GM23338 (cell line): ENCODE results near the gene PPP6R1. TPM values are rescaled to one million over a fixed set of nuclear protein-coding genes. Genes with fewer than 3 reads are reported as not detected.

Experiments
- ATAC-seq: fragments of 200-7000 bp; cut with Tn5 transposase; 3 replicates; pipeline ENCODE4 v1.9.1; 2020
- DNase-seq: peaks from one replicate; pipeline ENCODE4 v3.0.0-alpha.2; 2015; ENCODE audit warnings: low spot score
- H2AFZ ChIP-seq: fragments of 200-600 bp; sonication (generic); 2 replicates; pipeline ENCODE4 v1.8.0; 2016; ENCODE audit warnings: antibody characterized with exemption, mild to moderate bottlenecking, moderate library complexity
- H3F3A ChIP-seq: fragments of 200-600 bp; sonication (generic); replicated peaks from 2 replicates; pipeline ENCODE4 v1.8.0; 2017; ENCODE audit warnings: antibody characterized with exemption, mixed run types, low read depth
- H3K27ac ChIP-seq: fragments of 200-600 bp; sonication (generic); 2 replicates; pipeline ENCODE4 v1.6.1; 2016; ENCODE audit warnings: low read depth
- H3K27me3 ChIP-seq: fragments of 200-600 bp; sonication (generic); 2 replicates; pipeline ENCODE4 v1.8.0; 2016; ENCODE audit warnings: mild to moderate bottlenecking, mixed run types, moderate library complexity; ENCODE audit not compliant: insufficient read depth
- H3K36me3 ChIP-seq: fragments of 200-600 bp; sonication (generic); 2 replicates; pipeline ENCODE4 v1.8.0; 2016; ENCODE audit warnings: mild to moderate bottlenecking; ENCODE audit not compliant: insufficient read depth
- H3K4me1 ChIP-seq: fragments of 200-600 bp; sonication (generic); 2 replicates; pipeline ENCODE4 v1.8.0; 2016; ENCODE audit warnings: mild to moderate bottlenecking, moderate library complexity; ENCODE audit not compliant: insufficient read depth
- H3K4me2 ChIP-seq: fragments of 200-600 bp; sonication (generic); 2 replicates; pipeline ENCODE4 v1.7.1; 2017; ENCODE audit warnings: mixed run types
- H3K4me3 ChIP-seq: fragments of 200-600 bp; sonication (generic); 2 replicates; pipeline ENCODE4 v1.6.1; 2016; ENCODE audit warnings: mixed run types
- H3K79me2 ChIP-seq: fragments of 200-600 bp; sonication (generic); replicated peaks from 2 replicates; pipeline ENCODE4 v1.8.0; 2017; ENCODE audit warnings: mild to moderate bottlenecking; ENCODE audit not compliant: insufficient read depth
- H3K9me2 ChIP-seq: fragments of 200-600 bp; sonication (generic); 2 replicates; pipeline ENCODE4 v1.8.0; 2017; ENCODE audit not compliant: insufficient read depth
- H4K20me1 ChIP-seq: fragments of 200-600 bp; sonication (generic); replicated peaks from 2 replicates; pipeline ENCODE4 v1.8.0; 2017; ENCODE audit warnings: mild to moderate bottlenecking; ENCODE audit not compliant: insufficient read depth
- H3K27ac Mint-ChIP-seq: 2 replicates; pipeline ENCODE4 v1.8.0; 2020; ENCODE audit warnings: inconsistent platforms, mild to moderate bottlenecking, moderate library complexity, mixed read lengths
- H3K27me3 Mint-ChIP-seq: 3 replicates; pipeline ENCODE4 v1.8.0; 2022; ENCODE audit warnings: low read depth, mild to moderate bottlenecking, moderate library complexity, mixed read lengths, inconsistent platforms; ENCODE audit not compliant: insufficient read depth, poor library complexity
- H3K36me3 Mint-ChIP-seq: 3 replicates; pipeline ENCODE4 v1.8.0; 2021; ENCODE audit warnings: low read depth, mild to moderate bottlenecking, inconsistent platforms, moderate library complexity, mixed read lengths
- H3K4me1 Mint-ChIP-seq: 3 replicates; pipeline ENCODE4 v1.8.0; 2020; ENCODE audit warnings: mild to moderate bottlenecking, inconsistent platforms, mixed read lengths
- H3K4me3 Mint-ChIP-seq: 3 replicates; pipeline ENCODE4 v1.8.0; 2021; ENCODE audit warnings: moderate library complexity, mild to moderate bottlenecking, inconsistent platforms, mixed read lengths
- H3K9me3 Mint-ChIP-seq: 3 replicates; pipeline ENCODE4 v1.8.0; 2020; ENCODE audit warnings: moderate library complexity, mild to moderate bottlenecking, inconsistent platforms, mixed read lengths
- CREB1 ChIP-seq: fragments of 250-450 bp; sonication (Bioruptor Pico); IDR thresholded peaks from 2 replicates; pipeline ENCODE4 v1.5.0; 2020; ENCODE audit warnings: low read depth, mild to moderate bottlenecking, moderate library complexity
- ETS1 ChIP-seq: IDR thresholded peaks from 2 replicates; pipeline ENCODE4 v1.6.1; 2016; ENCODE audit warnings: antibody characterized with exemption
- EZH2phosphoT487 ChIP-seq: fragments of 200-600 bp; sonication (generic); IDR thresholded peaks from one replicate; pipeline ENCODE4 v1.8.1; 2018; ENCODE audit warnings: antibody characterized with exemption; ENCODE audit not compliant: unreplicated experiment
- NANOG ChIP-seq: IDR thresholded peaks from 2 replicates; pipeline ENCODE4 v1.6.1; 2016; ENCODE audit warnings: antibody characterized with exemption, borderline replicate concordance
- POLR2AphosphoS5 ChIP-seq: IDR thresholded peaks from 2 replicates; pipeline ENCODE4 v1.6.1; 2016; ENCODE audit warnings: antibody characterized with exemption, low read depth
- STAT1 ChIP-seq: IDR thresholded peaks from one replicate; pipeline ENCODE4 v1.6.1; 2016; ENCODE audit warnings: antibody characterized with exemption; ENCODE audit not compliant: unreplicated experiment
- ZNF114 ChIP-seq: fragments of 250-450 bp; sonication (Bioruptor Pico); IDR thresholded peaks from 2 replicates; pipeline ENCODE4 v1.5.0; 2020; ENCODE audit warnings: mild to moderate bottlenecking, moderate library complexity
- ZNF331 ChIP-seq: fragments of 250-450 bp; sonication (Bioruptor Pico); IDR thresholded peaks from 2 replicates; pipeline ENCODE4 v1.5.0; 2020; ENCODE audit warnings: low read depth, mild to moderate bottlenecking, moderate library complexity
- polyA plus RNA-seq: library from polyadenylated mRNA; unstranded; fragments of >200 nt; fragmentation: Nextera tagmentation; extraction: Ambion mirVana; gene quantifications from 2 replicates; pipeline ENCODE4 v1.2.1, GENCODE V29; 2016
- total RNA-seq: library from RNA; depleted of rRNA; stranded (reverse); fragments of >200 nt; shearing (Covaris generic); gene quantifications from 2 replicates; pipeline ENCODE4 v1.2.3, GENCODE V29; 2014
- TF ChIP-seq, protein P1 (sequence below), 2 experiments: fragments of 200-600 bp in 1 of 2; sonication (generic) in 1 of 2; conservative IDR thresholded peaks; 2 replicates each; pipeline versions ENCODE4 v1.5.1 to v1.6.1; 2016 to 2017; ENCODE audit warnings: antibody characterized with exemption in 2 of 2, low read depth in 2 of 2, mild to moderate bottlenecking in 2 of 2, moderate library complexity in 1 of 2
- TF ChIP-seq, protein P2 (sequence below): fragments of 250-450 bp; sonication (Bioruptor Pico); IDR thresholded peaks from 2 replicates; pipeline ENCODE4 v1.5.0; 2020; ENCODE audit warnings: mild to moderate bottlenecking, moderate library complexity

The PPP6R1 gene
- total and polyA plus RNA-seq, 2 experiments from 2014 or later, result 22.2 to 70.8 TPM

GRCh38 chr19:55209693-55210472 is 48.9 kb downstream of the PPP6R1 start (continued):
- TF ChIP-seq ZNF331 (CRISPR knock-in tag) (no peak), EZH2phosphoT487 (no peak), ETS1 (no peak), POLR2AphosphoS5 (no peak)
- TF ChIP-seq, protein P1, sequence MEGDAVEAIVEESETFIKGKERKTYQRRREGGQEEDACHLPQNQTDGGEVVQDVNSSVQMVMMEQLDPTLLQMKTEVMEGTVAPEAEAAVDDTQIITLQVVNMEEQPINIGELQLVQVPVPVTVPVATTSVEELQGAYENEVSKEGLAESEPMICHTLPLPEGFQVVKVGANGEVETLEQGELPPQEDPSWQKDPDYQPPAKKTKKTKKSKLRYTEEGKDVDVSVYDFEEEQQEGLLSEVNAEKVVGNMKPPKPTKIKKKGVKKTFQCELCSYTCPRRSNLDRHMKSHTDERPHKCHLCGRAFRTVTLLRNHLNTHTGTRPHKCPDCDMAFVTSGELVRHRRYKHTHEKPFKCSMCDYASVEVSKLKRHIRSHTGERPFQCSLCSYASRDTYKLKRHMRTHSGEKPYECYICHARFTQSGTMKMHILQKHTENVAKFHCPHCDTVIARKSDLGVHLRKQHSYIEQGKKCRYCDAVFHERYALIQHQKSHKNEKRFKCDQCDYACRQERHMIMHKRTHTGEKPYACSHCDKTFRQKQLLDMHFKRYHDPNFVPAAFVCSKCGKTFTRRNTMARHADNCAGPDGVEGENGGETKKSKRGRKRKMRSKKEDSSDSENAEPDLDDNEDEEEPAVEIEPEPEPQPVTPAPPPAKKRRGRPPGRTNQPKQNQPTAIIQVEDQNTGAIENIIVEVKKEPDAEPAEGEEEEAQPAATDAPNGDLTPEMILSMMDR (conservative IDR thresholded peaks at IDR 0.05; ENCODE audit: low read depth in 2 of 2), result no peak

GRCh38 chr19:55208880-55209692 is 49.7 kb downstream of the PPP6R1 start, which contains the start of gene PTPRH:
TSS of gene PTPRH (minus strand) at chr19:55209501. CDS start at chr19:55209433, 68 bp downstream.
- H3K4me2 ChIP-seq, result no peak within 1 kb of the TSS
- no peak for ATAC-seq
- no peak for TF ChIP-seq POLR2AphosphoS5
- TF ChIP-seq NANOG, result no peak
- no peak for TF ChIP-seq EZH2phosphoT487
- no peak for TF ChIP-seq CREB1
- no peak for TF ChIP-seq ZNF114 (CRISPR knock-in tag)
- no peak for TF ChIP-seq ETS1
- TF ChIP-seq, protein P2, sequence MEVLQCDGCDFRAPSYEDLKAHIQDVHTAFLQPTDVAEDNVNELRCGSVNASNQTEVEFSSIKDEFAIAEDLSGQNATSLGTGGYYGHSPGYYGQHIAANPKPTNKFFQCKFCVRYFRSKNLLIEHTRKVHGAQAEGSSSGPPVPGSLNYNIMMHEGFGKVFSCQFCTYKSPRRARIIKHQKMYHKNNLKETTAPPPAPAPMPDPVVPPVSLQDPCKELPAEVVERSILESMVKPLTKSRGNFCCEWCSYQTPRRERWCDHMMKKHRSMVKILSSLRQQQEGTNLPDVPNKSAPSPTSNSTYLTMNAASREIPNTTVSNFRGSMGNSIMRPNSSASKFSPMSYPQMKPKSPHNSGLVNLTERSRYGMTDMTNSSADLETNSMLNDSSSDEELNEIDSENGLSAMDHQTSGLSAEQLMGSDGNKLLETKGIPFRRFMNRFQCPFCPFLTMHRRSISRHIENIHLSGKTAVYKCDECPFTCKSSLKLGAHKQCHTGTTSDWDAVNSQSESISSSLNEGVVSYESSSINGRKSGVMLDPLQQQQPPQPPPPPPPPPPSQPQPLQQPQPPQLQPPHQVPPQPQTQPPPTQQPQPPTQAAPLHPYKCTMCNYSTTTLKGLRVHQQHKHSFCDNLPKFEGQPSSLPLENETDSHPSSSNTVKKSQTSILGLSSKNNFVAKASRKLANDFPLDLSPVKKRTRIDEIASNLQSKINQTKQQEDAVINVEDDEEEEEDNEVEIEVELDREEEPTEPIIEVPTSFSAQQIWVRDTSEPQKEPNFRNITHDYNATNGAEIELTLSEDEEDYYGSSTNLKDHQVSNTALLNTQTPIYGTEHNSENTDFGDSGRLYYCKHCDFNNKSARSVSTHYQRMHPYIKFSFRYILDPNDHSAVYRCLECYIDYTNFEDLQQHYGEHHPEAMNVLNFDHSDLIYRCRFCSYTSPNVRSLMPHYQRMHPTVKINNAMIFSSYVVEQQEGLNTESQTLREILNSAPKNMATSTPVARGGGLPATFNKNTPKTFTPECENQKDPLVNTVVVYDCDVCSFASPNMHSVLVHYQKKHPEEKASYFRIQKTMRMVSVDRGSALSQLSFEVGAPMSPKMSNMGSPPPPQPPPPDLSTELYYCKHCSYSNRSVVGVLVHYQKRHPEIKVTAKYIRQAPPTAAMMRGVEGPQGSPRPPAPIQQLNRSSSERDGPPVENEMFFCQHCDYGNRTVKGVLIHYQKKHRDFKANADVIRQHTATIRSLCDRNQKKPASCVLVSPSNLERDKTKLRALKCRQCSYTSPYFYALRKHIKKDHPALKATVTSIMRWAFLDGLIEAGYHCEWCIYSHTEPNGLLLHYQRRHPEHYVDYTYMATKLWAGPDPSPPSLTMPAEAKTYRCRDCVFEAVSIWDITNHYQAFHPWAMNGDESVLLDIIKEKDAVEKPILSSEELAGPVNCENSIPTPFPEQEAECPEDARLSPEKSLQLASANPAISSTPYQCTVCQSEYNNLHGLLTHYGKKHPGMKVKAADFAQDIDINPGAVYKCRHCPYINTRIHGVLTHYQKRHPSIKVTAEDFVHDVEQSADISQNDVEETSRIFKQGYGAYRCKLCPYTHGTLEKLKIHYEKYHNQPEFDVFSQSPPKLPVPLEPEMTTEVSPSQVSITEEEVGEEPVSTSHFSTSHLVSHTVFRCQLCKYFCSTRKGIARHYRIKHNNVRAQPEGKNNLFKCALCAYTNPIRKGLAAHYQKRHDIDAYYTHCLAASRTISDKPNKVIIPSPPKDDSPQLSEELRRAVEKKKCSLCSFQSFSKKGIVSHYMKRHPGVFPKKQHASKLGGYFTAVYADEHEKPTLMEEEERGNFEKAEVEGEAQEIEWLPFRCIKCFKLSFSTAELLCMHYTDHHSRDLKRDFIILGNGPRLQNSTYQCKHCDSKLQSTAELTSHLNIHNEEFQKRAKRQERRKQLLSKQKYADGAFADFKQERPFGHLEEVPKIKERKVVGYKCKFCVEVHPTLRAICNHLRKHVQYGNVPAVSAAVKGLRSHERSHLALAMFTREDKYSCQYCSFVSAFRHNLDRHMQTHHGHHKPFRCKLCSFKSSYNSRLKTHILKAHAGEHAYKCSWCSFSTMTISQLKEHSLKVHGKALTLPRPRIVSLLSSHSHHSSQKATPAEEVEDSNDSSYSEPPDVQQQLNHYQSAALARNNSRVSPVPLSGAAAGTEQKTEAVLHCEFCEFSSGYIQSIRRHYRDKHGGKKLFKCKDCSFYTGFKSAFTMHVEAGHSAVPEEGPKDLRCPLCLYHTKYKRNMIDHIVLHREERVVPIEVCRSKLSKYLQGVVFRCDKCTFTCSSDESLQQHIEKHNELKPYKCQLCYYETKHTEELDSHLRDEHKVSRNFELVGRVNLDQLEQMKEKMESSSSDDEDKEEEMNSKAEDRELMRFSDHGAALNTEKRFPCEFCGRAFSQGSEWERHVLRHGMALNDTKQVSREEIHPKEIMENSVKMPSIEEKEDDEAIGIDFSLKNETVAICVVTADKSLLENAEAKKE, result no peak
- no peak for TF ChIP-seq STAT1

More at GRCh38 chr19:55208880-55209692, 49.7 kb downstream of the PPP6R1 start, which contains the start of gene PTPRH:
- Mint-ChIP-seq H3K9me3 (peaks cover 27% of the 10 kb centered on the region), H3K4me1 (peaks cover 10% of the 10 kb centered on the region), H3K4me3 (no peak within 1 kb of the TSS), H3K27ac (no peak within 1 kb of the TSS), H3K36me3 (peaks cover 6% of the 10 kb centered on the region), H3K27me3 (peaks cover 13% of the 10 kb centered on the region)
- Histone ChIP-seq H3K4me1 (no peaks in the 10 kb centered on the region), H3K27me3 (no peaks in the 10 kb centered on the region), H4K20me1 (no peaks in the 10 kb centered on the region), H2AFZ (no peak within 1 kb of the TSS), H3K27ac (no peak within 1 kb of the TSS), H3F3A (no peaks in the 10 kb centered on the region), H3K79me2 (no peaks in the 10 kb centered on the region), H3K4me3 (no peak within 1 kb of the TSS), H3K36me3 (no peaks in the 10 kb centered on the region), H3K9me2 (no peaks in the 10 kb centered on the region)
- no peak for DNase-seq
